SK-N-SH (cell line): Measurements from ENCODE around the gene AFF1. TPM values are rescaled to one million over a fixed set of nuclear protein-coding genes. Genes with fewer than 3 reads are reported as not detected.

ENCODE experiments used
- CTCF ChIA-PET: fragments of 300-600, 350-600 bp; formaldehyde crosslinking; extraction: SDS; loops from one replicate; lab custom pipeline; 2021; lab: Yijun Ruan, JAX
- POLR2A ChIA-PET: fragments of 350-600 bp; sonication (Branson Sonifier 250); formaldehyde crosslinking; extraction: SDS; loops from one replicate; lab custom pipeline; 2020; ENCODE audit warnings: antibody characterized with exemption, inconsistent platforms; lab: Yijun Ruan, JAX
- DNase-seq: peaks from one replicate; pipeline ENCODE4 v3.0.0; 2012
- H2AFZ ChIP-seq: fragments of 200-600 bp; sonication (generic); 2 replicates; pipeline ENCODE4 v1.8.1; 2016; ENCODE audit warnings: antibody characterized with exemption, mild to moderate bottlenecking, low read depth
- H3F3A ChIP-seq: fragments of 200-600 bp; sonication (generic); replicated peaks from 2 replicates; pipeline ENCODE3; 2016; ENCODE audit warnings: antibody characterized with exemption, mild to moderate bottlenecking; ENCODE audit not compliant: insufficient read depth
- H3K27ac ChIP-seq, 2 experiments: fragments of 200-500 bp in 1 of 2; fragments of 200-600 bp in 1 of 2; sonication (Bioruptor generic) in 1 of 2; sonication (generic), shearing (Covaris generic) in 1 of 2; 2 replicates each; pipeline versions ENCODE4 v1.5.1 to v1.6.1; 2014 to 2016; ENCODE audit warnings: low read depth in 2 of 2, inconsistent platforms in 1 of 2, low read length in 1 of 2, mild to moderate bottlenecking in 1 of 2, mixed read lengths in 1 of 2
- H3K27me3 ChIP-seq: fragments of 200-600 bp; sonication (generic), shearing (Covaris generic); 2 replicates; pipeline ENCODE4 v1.6.1; 2016; ENCODE audit warnings: mixed run types; ENCODE audit not compliant: insufficient read depth
- H3K36me3 ChIP-seq, 2 experiments: fragments of 200-500 bp in 1 of 2; fragments of 200-600 bp in 1 of 2; sonication (Bioruptor generic) in 1 of 2; sonication (generic) in 1 of 2; replicated peaks in 1 of 2; 2 replicates each; pipeline versions ENCODE3 to v1.5.1; 2014 to 2016; ENCODE audit warnings: low read length in 1 of 2, mild to moderate bottlenecking in 1 of 2; ENCODE audit not compliant: insufficient read depth in 2 of 2, control insufficient read depth in 1 of 2
- H3K4me1 ChIP-seq, 2 experiments: fragments of 200-500 bp in 1 of 2; fragments of 200-600 bp in 1 of 2; sonication (Bioruptor generic) in 1 of 2; sonication (generic), shearing (Covaris generic) in 1 of 2; 2 replicates each; pipeline versions ENCODE4 v1.5.1 to v1.6.1; 2014 to 2016; ENCODE audit warnings: low read depth in 1 of 2, low read length in 1 of 2, mixed run types in 1 of 2; ENCODE audit not compliant: insufficient read depth in 2 of 2, control insufficient read depth in 1 of 2
- H3K4me2 ChIP-seq: fragments of 200-600 bp; sonication (generic), shearing (Covaris generic); 2 replicates; pipeline ENCODE4 v1.6.1; 2017; ENCODE audit warnings: mixed run types
- H3K4me3 ChIP-seq, 2 experiments: fragments of 200-500 bp in 1 of 2; fragments of 200-600 bp in 1 of 2; sonication (Bioruptor generic) in 1 of 2; sonication (generic), shearing (Covaris generic) in 1 of 2; 2 replicates each; pipeline versions ENCODE4 v1.5.1 to v1.8.1; 2014 to 2016; ENCODE audit warnings: low read depth in 2 of 2, inconsistent platforms in 1 of 2, low read length in 1 of 2, mild to moderate bottlenecking in 1 of 2, mixed read lengths in 1 of 2, moderate library complexity in 1 of 2
- H3K79me2 ChIP-seq: fragments of 200-600 bp; sonication (generic); 2 replicates; pipeline ENCODE4 v1.8.1; 2017; ENCODE audit warnings: mild to moderate bottlenecking; ENCODE audit not compliant: insufficient read depth
- H3K9ac ChIP-seq: fragments of 200-600 bp; sonication (generic); 2 replicates; pipeline ENCODE4 v1.6.1; 2017; ENCODE audit warnings: mixed run types
- H3K9me2 ChIP-seq: fragments of 200-600 bp; sonication (generic); 2 replicates; pipeline ENCODE4 v1.6.1; 2017; ENCODE audit warnings: mixed run types
- H3K9me3 ChIP-seq: fragments of 200-600 bp; sonication (generic); 2 replicates; pipeline ENCODE4 v1.6.1; 2017; ENCODE audit warnings: mixed run types, mild to moderate bottlenecking, moderate library complexity
- H4K20me1 ChIP-seq: fragments of 200-600 bp; sonication (generic); 2 replicates; pipeline ENCODE4 v1.6.1; 2017; ENCODE audit warnings: mild to moderate bottlenecking, mixed run types; ENCODE audit not compliant: insufficient read depth
- CTCF ChIP-seq: fragments of 200-600 bp; sonication (generic); IDR thresholded peaks from 2 replicates; pipeline ENCODE4 v1.6.1; 2017; ENCODE audit warnings: antibody characterized with exemption, mild to moderate bottlenecking, moderate library complexity
- ELF1 ChIP-seq: IDR thresholded peaks from 2 replicates; pipeline ENCODE4 v1.4.0; 2012
- EP300 ChIP-seq, 2 experiments: IDR thresholded peaks; 2 replicates each; pipeline versions ENCODE4 v1.4.0 to v1.6.1; 2012; ENCODE audit warnings: borderline replicate concordance in 1 of 2, low read depth in 1 of 2, low read length in 1 of 2
- FOSL2 ChIP-seq: IDR thresholded peaks from 2 replicates; pipeline ENCODE4 v1.4.0; 2012; ENCODE audit warnings: low read depth, mild to moderate bottlenecking, moderate library complexity, borderline replicate concordance
- FOXJ3 ChIP-seq: sonication (generic); formaldehyde crosslinking; IDR thresholded peaks from 2 replicates; pipeline ENCODE4 v1.5.1; 2020; ENCODE audit warnings: mild to moderate bottlenecking, missing genetic modification reagents
- GABPA ChIP-seq: IDR thresholded peaks from 2 replicates; pipeline ENCODE4 v1.4.0; 2012; ENCODE audit warnings: low read depth, mild to moderate bottlenecking
- GATA2 ChIP-seq: sonication (generic); formaldehyde crosslinking; IDR thresholded peaks from 2 replicates; pipeline ENCODE4 v1.5.0; 2020; ENCODE audit warnings: mild to moderate bottlenecking, missing genetic modification reagents
- MAX ChIP-seq: IDR thresholded peaks from 2 replicates; pipeline ENCODE4 v1.4.0; 2012; ENCODE audit warnings: low read depth
- MEF2A ChIP-seq: IDR thresholded peaks from 2 replicates; pipeline ENCODE4 v1.4.0; 2012; ENCODE audit warnings: low read depth, borderline replicate concordance
- MXI1 ChIP-seq: IDR thresholded peaks from 2 replicates; pipeline ENCODE4 v1.6.1; 2012; ENCODE audit warnings: mild to moderate bottlenecking, low read depth, low read length, improper control_type of control experiment
- RAD21 ChIP-seq: IDR thresholded peaks from 2 replicates; pipeline ENCODE4 v1.6.1; 2012; ENCODE audit warnings: mild to moderate bottlenecking, low read length
- RCOR1 ChIP-seq: fragments of 150-350 bp; IDR thresholded peaks from 2 replicates; pipeline ENCODE4 v1.6.1; 2017; ENCODE audit warnings: antibody characterized with exemption, low read length
- RXRA ChIP-seq: IDR thresholded peaks from 2 replicates; pipeline ENCODE4 v1.4.0; 2012; ENCODE audit warnings: low read depth, mild to moderate bottlenecking, borderline replicate concordance
- SIN3A ChIP-seq: IDR thresholded peaks from 2 replicates; pipeline ENCODE4 v1.6.1; 2012; ENCODE audit warnings: low read depth, mild to moderate bottlenecking, low read length, moderate library complexity, borderline replicate concordance
- SMC3 ChIP-seq: IDR thresholded peaks from 2 replicates; pipeline ENCODE4 v1.6.1; 2012; ENCODE audit warnings: low read depth, low read length, improper control_type of control experiment
- TAF1 ChIP-seq: IDR thresholded peaks from 2 replicates; pipeline ENCODE4 v1.6.1; 2012; ENCODE audit warnings: low read depth, mild to moderate bottlenecking, low read length, moderate library complexity, borderline replicate concordance
- TCF12 ChIP-seq: IDR thresholded peaks from 2 replicates; pipeline ENCODE4 v1.4.0; 2012
- USF2 ChIP-seq: fragments of 150-350 bp; IDR thresholded peaks from 2 replicates; pipeline ENCODE4 v1.6.1; 2017; ENCODE audit warnings: antibody characterized with exemption, low read length, low read depth, borderline replicate concordance
- YY1 ChIP-seq: IDR thresholded peaks from 2 replicates; pipeline ENCODE4 v1.4.0; 2012; ENCODE audit warnings: low read depth, mild to moderate bottlenecking
- WGBS: methylation state at CpG from one replicate; pipeline ENCODE4 v1.1.6; 2017; ENCODE audit warnings: low lambda C conversion rate; 5-methylcytosine and 5-hydroxymethylcytosine counted together
- polyA plus RNA-seq, 3 experiments: library from polyadenylated mRNA; depleted of rRNA; stranded (reverse); fragments of >200 nt; gene quantifications; 2 replicates each; pipeline ENCODE4 v1.2.3, GENCODE V29; 2012

Gene AFF1
- polyA plus RNA-seq, 1 of the 3 experiments (the other 2 are of a cell fraction): 2.7 TPM

- Histone ChIP-seq H3F3A (no peaks in the 10 kb centered on the region), H3K79me2 (no peaks in the 10 kb centered on the region), H3K27ac (no peak overlapping the region), H3K9me3 (no peaks in the 10 kb centered on the region), H4K20me1 (no peaks in the 10 kb centered on the region), H3K36me3 (peaks cover 5 to 17% of the 10 kb centered on the region in 2 experiments), H3K9ac (no peak overlapping the region), H3K4me2 (no peak overlapping the region), H3K9me2 (no peaks in the 10 kb centered on the region), H3K4me3 (no peak overlapping the region), H3K4me1 (peaks cover 0 to 3% of the 10 kb centered on the region in 2 experiments; a peak in 1 of 4 replicates), H3K27me3 (no peaks in the 10 kb centered on the region), H2AFZ (no peak overlapping the region)
- TF ChIP-seq ELF1 (no peak), TCF12 (no peak), GATA2 (CRISPR knock-in tag) (no peak), SIN3A (no peak), USF2 (no peak), RAD21 (no peak), FOXJ3 (CRISPR knock-in tag) (no peak), FOSL2 (no peak), TAF1 (no peak), YY1 (no peak), SMC3 (no peak), MAX (no peak)
- no peak for DNase-seq
- POLR2A ChIA-PET: no interaction called here
- CTCF ChIA-PET: interaction anchor here (1.0 to 1.9 kb wide), 3 partner anchors 28 to 200 kb away, joined by 3 to 7 read pairs (median 5); no protein-coding TSS in a partner anchor
- 97% methylated on average over 4 of the region's 4 CpGs for WGBS
Measured at GRCh38 chr4:87122252-87122651, 187.4 kb downstream of the AFF1 start.

- WGBS: 97% methylated on average over 9 of the region's 9 CpGs
Measured at GRCh38 chr4:87126056-87126455, 191.2 kb downstream of the AFF1 start.

More at GRCh38 chr4:87126056-87126455, 191.2 kb downstream of the AFF1 start:
- no peak overlapping the region for H3K27ac ChIP-seq
- no peak overlapping the region for H3K4me2 ChIP-seq
- no peaks in the 10 kb centered on the region for H3K9me2 ChIP-seq
- no peaks in the 10 kb centered on the region; a peak in 1 of 4 replicates for H3K4me1 ChIP-seq
- CTCF ChIA-PET: interaction anchor here (0.6 to 1.1 kb wide), 2 partner anchors 24 to 26 kb away, joined by 3 read pairs; no protein-coding TSS in a partner anchor
- no peak overlapping the region for H3K9ac ChIP-seq
- TF ChIP-seq SMC3: no peak
- TF ChIP-seq RCOR1: no peak
- TF ChIP-seq EP300 (IDR thresholded peaks at IDR 0.05; ENCODE audit: borderline replicate concordance in 1 of 2, low read depth in 1 of 2, low read length in 1 of 2): no peak
- no peak for TF ChIP-seq MEF2A
- no peak for TF ChIP-seq RAD21
- TF ChIP-seq CTCF: no peak
- no peak for TF ChIP-seq TCF12
- TF ChIP-seq FOSL2: no peak
- TF ChIP-seq MXI1: no peak
- TF ChIP-seq RXRA: no peak
- TF ChIP-seq MAX: no peak
- no peak for TF ChIP-seq GABPA
- no peak for TF ChIP-seq ELF1
- TF ChIP-seq SIN3A: no peak
- no peak for TF ChIP-seq TAF1
- TF ChIP-seq GATA2 (CRISPR knock-in tag): no peak
- H3K9me3 ChIP-seq: no peaks in the 10 kb centered on the region
- H3K4me3 ChIP-seq: no peak overlapping the region
- H3K27me3 ChIP-seq: no peaks in the 10 kb centered on the region
- no peaks in the 10 kb centered on the region for H3F3A ChIP-seq
- POLR2A ChIA-PET: no interaction called here
- no peak overlapping the region for H2AFZ ChIP-seq
- no peak for DNase-seq
- peaks cover 15 to 32% of the 10 kb centered on the region in 2 experiments for H3K36me3 ChIP-seq
- no peaks in the 10 kb centered on the region for H3K79me2 ChIP-seq
- no peaks in the 10 kb centered on the region for H4K20me1 ChIP-seq
